GM19438 (cell line): ENCODE results near the gene TRABD2A.
"Not testable (repeated sequence)": the region's sequence is repeated elsewhere in the genome, so short reads cannot be mapped to it uniquely, and the experiment has no call there.

ENCODE experiments used
- ATAC-seq: cut with Tn5 transposase; IDR thresholded peaks from one replicate; pipeline ENCODE4 v1.9.1; 2021; ENCODE audit warnings: low read depth; ENCODE audit not compliant: unreplicated experiment

Gene TRABD2A

GRCh38 chr2:84882414-84882738, 1.5 kb upstream of the TRABD2A start:
- ATAC-seq: no peak

- peak; percentile 62 for ATAC-seq
Measured at GRCh38 chr2:84881581-84882413, 913 bp upstream of the TRABD2A start.

GRCh38 chr2:84880395-84880644, 564 bp downstream of the TRABD2A start:
- no peak for ATAC-seq

- ATAC-seq: peak; percentile 47
Measured at GRCh38 chr2:84879584-84880394, 1.1 kb downstream of the TRABD2A start.

GRCh38 chr2:84878896-84879583, 1.8 kb downstream of the TRABD2A start:
- ATAC-seq: no peak

- ATAC-seq: no peak
Measured at GRCh38 chr2:84878459-84878858, 2.4 kb downstream of the TRABD2A start.

- no peak for ATAC-seq
Measured at GRCh38 chr2:84876369-84876768, 4.5 kb downstream of the TRABD2A start.

GRCh38 chr2:84875619-84876018, 5.3 kb downstream of the TRABD2A start:
- not testable (repeated sequence) for ATAC-seq

- ATAC-seq: no peak
Measured at GRCh38 chr2:84875213-84875560, 5.7 kb downstream of the TRABD2A start.

- ATAC-seq: no peak
Measured at GRCh38 chr2:84874381-84875212, 6.3 kb downstream of the TRABD2A start.

GRCh38 chr2:84873350-84873749, 7.5 kb downstream of the TRABD2A start:
- no peak for ATAC-seq

- ATAC-seq: not testable (repeated sequence)
Measured at GRCh38 chr2:84872691-84873090, 8.2 kb downstream of the TRABD2A start.

- ATAC-seq: no peak
Measured at GRCh38 chr2:84870306-84870705, 10.6 kb downstream of the TRABD2A start.

- not testable (repeated sequence) for ATAC-seq
Measured at GRCh38 chr2:84868327-84868726, 12.6 kb downstream of the TRABD2A start.

- no peak for ATAC-seq
Measured at GRCh38 chr2:84866122-84866521, 14.8 kb downstream of the TRABD2A start.

- ATAC-seq: no peak
Measured at GRCh38 chr2:84865181-84865783, 15.6 kb downstream of the TRABD2A start.

GRCh38 chr2:84862006-84862405, 18.9 kb downstream of the TRABD2A start:
- ATAC-seq: no peak

GRCh38 chr2:84861539-84861938, 19.3 kb downstream of the TRABD2A start:
- ATAC-seq: no peak

- no peak for ATAC-seq
Measured at GRCh38 chr2:84858937-84859336, 21.9 kb downstream of the TRABD2A start.

GRCh38 chr2:84858123-84858522, 22.8 kb downstream of the TRABD2A start:
- ATAC-seq: no peak
